ENCODE data around the gene MYO7B.

DNA sequence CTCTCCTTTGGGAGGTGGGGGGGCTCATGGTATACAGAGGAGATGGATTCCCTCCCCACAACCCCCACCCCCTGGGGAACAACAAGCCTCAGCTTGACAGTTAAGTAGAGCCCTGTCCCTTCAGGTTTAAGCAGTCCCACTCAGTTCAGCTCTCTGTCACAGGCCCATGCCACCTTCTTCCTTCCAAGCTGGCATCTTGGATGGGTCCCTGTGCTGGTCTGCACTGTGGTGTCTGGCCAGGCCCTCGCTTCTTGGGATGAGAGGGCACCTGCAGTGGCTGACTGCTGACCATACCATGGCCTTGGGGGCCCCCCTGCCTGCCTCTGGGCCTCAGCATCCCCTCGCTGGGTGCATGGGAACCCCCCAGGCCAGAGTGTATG lies 90.1 kb downstream of the MYO7B start:
- TF ChIP-seq, protein P1, sequence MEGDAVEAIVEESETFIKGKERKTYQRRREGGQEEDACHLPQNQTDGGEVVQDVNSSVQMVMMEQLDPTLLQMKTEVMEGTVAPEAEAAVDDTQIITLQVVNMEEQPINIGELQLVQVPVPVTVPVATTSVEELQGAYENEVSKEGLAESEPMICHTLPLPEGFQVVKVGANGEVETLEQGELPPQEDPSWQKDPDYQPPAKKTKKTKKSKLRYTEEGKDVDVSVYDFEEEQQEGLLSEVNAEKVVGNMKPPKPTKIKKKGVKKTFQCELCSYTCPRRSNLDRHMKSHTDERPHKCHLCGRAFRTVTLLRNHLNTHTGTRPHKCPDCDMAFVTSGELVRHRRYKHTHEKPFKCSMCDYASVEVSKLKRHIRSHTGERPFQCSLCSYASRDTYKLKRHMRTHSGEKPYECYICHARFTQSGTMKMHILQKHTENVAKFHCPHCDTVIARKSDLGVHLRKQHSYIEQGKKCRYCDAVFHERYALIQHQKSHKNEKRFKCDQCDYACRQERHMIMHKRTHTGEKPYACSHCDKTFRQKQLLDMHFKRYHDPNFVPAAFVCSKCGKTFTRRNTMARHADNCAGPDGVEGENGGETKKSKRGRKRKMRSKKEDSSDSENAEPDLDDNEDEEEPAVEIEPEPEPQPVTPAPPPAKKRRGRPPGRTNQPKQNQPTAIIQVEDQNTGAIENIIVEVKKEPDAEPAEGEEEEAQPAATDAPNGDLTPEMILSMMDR (IDR thresholded peaks at IDR 0.05; ENCODE audit: low read length): no peak
- TF ChIP-seq EZH2phosphoT487 (IDR thresholded peaks at IDR 0.05; ENCODE audit: low read length): no peak
- no peak for TF ChIP-seq EZH2 (optimal IDR thresholded peaks at IDR 0.05; ENCODE audit: low read depth, low read length)
